WTC11 (cell line): ENCODE measurements around the gene GDNF. TPM values are rescaled to one million over a fixed set of nuclear protein-coding genes. Genes with fewer than 3 reads are reported as not detected.

ENCODE experiments used
- ATAC-seq: fragments of 200-7000 bp; cut with Tn5 transposase; 2 replicates; pipeline ENCODE4 v1.10.0; 2021; ENCODE audit warnings: mild to moderate bottlenecking, moderate library complexity
- CTCF ChIA-PET: fragments of 300-600 bp; sonication (Branson Sonifier 250); formaldehyde crosslinking; loops from one replicate; lab custom pipeline; 2021; ENCODE audit warnings: antibody characterized with exemption; lab: Charles Lee
- POLR2A ChIA-PET: fragments of 350-600 bp; sonication (Branson Sonifier 250); formaldehyde crosslinking; loops from one replicate; lab custom pipeline; 2021; ENCODE audit warnings: antibody characterized with exemption; lab: Charles Lee
- DNase-seq: peaks from one replicate; pipeline ENCODE4 v3.0.0; 2021; ENCODE audit warnings: low spot score
- H3K27ac Mint-ChIP-seq: 2 replicates; pipeline ENCODE4 v1.8.0; 2021; ENCODE audit warnings: mixed read lengths
- H3K27me3 Mint-ChIP-seq: 2 replicates; pipeline ENCODE4 v1.8.0; 2021; ENCODE audit warnings: low read depth, mild to moderate bottlenecking, moderate library complexity, mixed read lengths
- H3K36me3 Mint-ChIP-seq: 2 replicates; pipeline ENCODE4 v1.8.0; 2021; ENCODE audit warnings: mixed read lengths
- H3K4me1 Mint-ChIP-seq: 2 replicates; pipeline ENCODE4 v1.8.0; 2022; ENCODE audit warnings: mixed read lengths
- H3K4me3 Mint-ChIP-seq: 2 replicates; pipeline ENCODE4 v1.8.0; 2021; ENCODE audit warnings: mild to moderate bottlenecking, moderate library complexity, mixed read lengths
- H3K9me3 Mint-ChIP-seq: 2 replicates; pipeline ENCODE4 v1.8.0; 2021; ENCODE audit warnings: mixed read lengths
- ATF1 ChIP-seq: sonication (generic); formaldehyde crosslinking; IDR thresholded peaks from 2 replicates; pipeline ENCODE4 v1.8.1; 2023; ENCODE audit warnings: mild to moderate bottlenecking, moderate library complexity, missing genetic modification reagents
- E2F4 ChIP-seq: sonication (generic); formaldehyde crosslinking; IDR thresholded peaks from 2 replicates; pipeline ENCODE4 v1.8.1; 2022; ENCODE audit warnings: low read depth, mild to moderate bottlenecking, moderate library complexity, missing genetic modification reagents, borderline replicate concordance
- FOXP1 ChIP-seq: sonication (generic); formaldehyde crosslinking; IDR thresholded peaks from 2 replicates; pipeline ENCODE4 v1.8.0; 2022; ENCODE audit warnings: missing genetic modification reagents, mild to moderate bottlenecking, moderate library complexity, borderline replicate concordance
- FOXP4 ChIP-seq: sonication (generic); formaldehyde crosslinking; IDR thresholded peaks from 2 replicates; pipeline ENCODE4 v1.8.0; 2022; ENCODE audit warnings: mild to moderate bottlenecking, missing genetic modification reagents
- MLX ChIP-seq: sonication (generic); formaldehyde crosslinking; IDR thresholded peaks from 2 replicates; pipeline ENCODE4 v1.8.1; 2023; ENCODE audit warnings: mild to moderate bottlenecking, missing genetic modification reagents, moderate library complexity
- MXD4 ChIP-seq: fragments of 250-450 bp; sonication (Bioruptor Pico); IDR thresholded peaks from 2 replicates; pipeline ENCODE4 v1.8.0; 2021; ENCODE audit warnings: mild to moderate bottlenecking, moderate library complexity, borderline replicate concordance
- ZNF138 ChIP-seq: sonication (generic); formaldehyde crosslinking; conservative IDR thresholded peaks from 2 replicates; pipeline ENCODE4 v1.8.1; 2022; ENCODE audit warnings: mild to moderate bottlenecking, moderate library complexity, missing genetic modification reagents
- ZNF263 ChIP-seq: sonication (generic); formaldehyde crosslinking; IDR thresholded peaks from 2 replicates; pipeline ENCODE4 v1.8.1; 2022; ENCODE audit warnings: low read depth, mild to moderate bottlenecking, moderate library complexity, missing genetic modification reagents
- ZNF396 ChIP-seq: fragments of 250-450 bp; sonication (Bioruptor Pico); IDR thresholded peaks from 2 replicates; pipeline ENCODE4 v1.8.0; 2021; ENCODE audit warnings: mild to moderate bottlenecking, moderate library complexity, borderline replicate concordance
- ZNF532 ChIP-seq: fragments of 250-450 bp; sonication (Bioruptor Pico); IDR thresholded peaks from 2 replicates; pipeline ENCODE4 v1.9.0; 2021; ENCODE audit warnings: mild to moderate bottlenecking, borderline replicate concordance
- total RNA-seq: library from RNA; stranded (reverse); gene quantifications from 3 replicates; pipeline ENCODE4 v1.2.3, GENCODE V29; 2021
- TF ChIP-seq, protein P1 (sequence below): sonication (generic); formaldehyde crosslinking; IDR thresholded peaks from 2 replicates; pipeline ENCODE4 v1.8.1; 2023; ENCODE audit warnings: mild to moderate bottlenecking, missing genetic modification reagents
- TF ChIP-seq, protein P2 (sequence below): sonication (generic); formaldehyde crosslinking; IDR thresholded peaks from 2 replicates; pipeline ENCODE4 v1.8.1; 2023; ENCODE audit warnings: mild to moderate bottlenecking, moderate library complexity, missing genetic modification reagents
- TF ChIP-seq, protein P3 (sequence below): sonication (generic); formaldehyde crosslinking; IDR thresholded peaks from 2 replicates; pipeline ENCODE4 v1.8.0; 2022; ENCODE audit warnings: missing genetic modification reagents

The GDNF gene
- total RNA-seq, 1 experiment from 2014 or later = 4.7 TPM

DNA sequence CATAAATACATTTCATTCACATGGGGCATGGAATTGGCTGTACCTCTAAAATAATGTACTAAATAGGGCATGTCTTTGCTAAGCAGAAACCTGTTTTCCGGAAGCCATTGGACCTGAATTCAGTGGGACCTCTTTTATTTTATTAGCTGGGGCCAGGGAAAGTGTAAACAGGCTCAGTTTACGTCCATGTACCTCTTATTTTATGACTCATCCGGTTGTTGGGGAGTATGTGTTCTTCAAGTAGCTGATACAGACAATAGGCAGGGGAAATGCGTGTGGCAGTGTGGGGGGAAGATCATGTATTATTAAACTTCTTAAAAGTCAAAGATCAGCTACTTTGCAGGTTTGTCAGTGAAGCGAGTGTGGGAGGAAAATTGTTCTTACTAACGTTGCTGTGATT is 1.4 kb upstream of the GDNF start:
- Mint-ChIP-seq H3K36me3 (no peaks in the 10 kb centered on the region), H3K27ac (no peak overlapping the region), H3K9me3 (no peaks in the 10 kb centered on the region), H3K4me3 (peak overlapping the region; percentile 71; the same call in 1 of the 2 replicates)
- no peak for ATAC-seq
- POLR2A ChIA-PET = no interaction called here
- CTCF ChIA-PET = interaction anchor here (0.8 to 2.1 kb wide), 3 partner anchors 16 to 352 kb away, joined by 3 to 6 read pairs (median 5); no protein-coding TSS in a partner anchor
- TF ChIP-seq ZNF532 (CRISPR knock-in tag) (no peak), FOXP1 (no peak), MLX (CRISPR knock-in tag) (no peak), ZNF263 (CRISPR knock-in tag) (no peak), ZNF138 (no peak), FOXP4 (CRISPR knock-in tag) (no peak)
- TF ChIP-seq, protein P1, sequence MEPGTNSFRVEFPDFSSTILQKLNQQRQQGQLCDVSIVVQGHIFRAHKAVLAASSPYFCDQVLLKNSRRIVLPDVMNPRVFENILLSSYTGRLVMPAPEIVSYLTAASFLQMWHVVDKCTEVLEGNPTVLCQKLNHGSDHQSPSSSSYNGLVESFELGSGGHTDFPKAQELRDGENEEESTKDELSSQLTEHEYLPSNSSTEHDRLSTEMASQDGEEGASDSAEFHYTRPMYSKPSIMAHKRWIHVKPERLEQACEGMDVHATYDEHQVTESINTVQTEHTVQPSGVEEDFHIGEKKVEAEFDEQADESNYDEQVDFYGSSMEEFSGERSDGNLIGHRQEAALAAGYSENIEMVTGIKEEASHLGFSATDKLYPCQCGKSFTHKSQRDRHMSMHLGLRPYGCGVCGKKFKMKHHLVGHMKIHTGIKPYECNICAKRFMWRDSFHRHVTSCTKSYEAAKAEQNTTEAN (CRISPR knock-in tag) = no peak
- TF ChIP-seq, protein P2, sequence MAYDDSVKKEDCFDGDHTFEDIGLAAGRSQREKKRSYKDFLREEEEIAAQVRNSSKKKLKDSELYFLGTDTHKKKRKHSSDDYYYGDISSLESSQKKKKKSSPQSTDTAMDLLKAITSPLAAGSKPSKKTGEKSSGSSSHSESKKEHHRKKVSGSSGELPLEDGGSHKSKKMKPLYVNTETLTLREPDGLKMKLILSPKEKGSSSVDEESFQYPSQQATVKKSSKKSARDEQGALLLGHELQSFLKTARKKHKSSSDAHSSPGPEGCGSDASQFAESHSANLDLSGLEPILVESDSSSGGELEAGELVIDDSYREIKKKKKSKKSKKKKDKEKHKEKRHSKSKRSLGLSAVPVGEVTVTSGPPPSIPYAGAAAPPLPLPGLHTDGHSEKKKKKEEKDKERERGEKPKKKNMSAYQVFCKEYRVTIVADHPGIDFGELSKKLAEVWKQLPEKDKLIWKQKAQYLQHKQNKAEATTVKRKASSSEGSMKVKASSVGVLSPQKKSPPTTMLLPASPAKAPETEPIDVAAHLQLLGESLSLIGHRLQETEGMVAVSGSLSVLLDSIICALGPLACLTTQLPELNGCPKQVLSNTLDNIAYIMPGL (CRISPR knock-in tag) = no peak
- TF ChIP-seq, all 79 proteins: peak for 0
- H3K4me1 Mint-ChIP-seq = peaks cover 63% of the 10 kb centered on the region
- no peak for DNase-seq
- peaks cover 71% of the 10 kb centered on the region for H3K27me3 Mint-ChIP-seq

GRCh38 chr5:37840053-37841034 is 503 bp upstream of the GDNF start:
- peak overlapping the region; percentile 71 for H3K4me3 Mint-ChIP-seq
- peaks cover 77% of the 10 kb centered on the region for H3K27me3 Mint-ChIP-seq
- CTCF ChIA-PET = interaction anchor here (0.8 to 2.1 kb wide), 3 partner anchors 15 to 353 kb away, joined by 3 to 6 read pairs (median 5); no protein-coding TSS in a partner anchor
- no peaks in the 10 kb centered on the region for H3K36me3 Mint-ChIP-seq
- H3K9me3 Mint-ChIP-seq = no peaks in the 10 kb centered on the region
- H3K27ac Mint-ChIP-seq = no peak overlapping the region
- DNase-seq = peak; percentile 65
- POLR2A ChIA-PET = no interaction called here
- peaks cover 68% of the 10 kb centered on the region for H3K4me1 Mint-ChIP-seq
- peak; percentile 21 for ATAC-seq
- no peak for TF ChIP-seq E2F4 (CRISPR knock-in tag)
- no peak for TF ChIP-seq ATF1 (CRISPR knock-in tag)
- no peak for TF ChIP-seq ZNF396
- no peak for TF ChIP-seq MXD4 (CRISPR knock-in tag)
- TF ChIP-seq, protein P3, sequence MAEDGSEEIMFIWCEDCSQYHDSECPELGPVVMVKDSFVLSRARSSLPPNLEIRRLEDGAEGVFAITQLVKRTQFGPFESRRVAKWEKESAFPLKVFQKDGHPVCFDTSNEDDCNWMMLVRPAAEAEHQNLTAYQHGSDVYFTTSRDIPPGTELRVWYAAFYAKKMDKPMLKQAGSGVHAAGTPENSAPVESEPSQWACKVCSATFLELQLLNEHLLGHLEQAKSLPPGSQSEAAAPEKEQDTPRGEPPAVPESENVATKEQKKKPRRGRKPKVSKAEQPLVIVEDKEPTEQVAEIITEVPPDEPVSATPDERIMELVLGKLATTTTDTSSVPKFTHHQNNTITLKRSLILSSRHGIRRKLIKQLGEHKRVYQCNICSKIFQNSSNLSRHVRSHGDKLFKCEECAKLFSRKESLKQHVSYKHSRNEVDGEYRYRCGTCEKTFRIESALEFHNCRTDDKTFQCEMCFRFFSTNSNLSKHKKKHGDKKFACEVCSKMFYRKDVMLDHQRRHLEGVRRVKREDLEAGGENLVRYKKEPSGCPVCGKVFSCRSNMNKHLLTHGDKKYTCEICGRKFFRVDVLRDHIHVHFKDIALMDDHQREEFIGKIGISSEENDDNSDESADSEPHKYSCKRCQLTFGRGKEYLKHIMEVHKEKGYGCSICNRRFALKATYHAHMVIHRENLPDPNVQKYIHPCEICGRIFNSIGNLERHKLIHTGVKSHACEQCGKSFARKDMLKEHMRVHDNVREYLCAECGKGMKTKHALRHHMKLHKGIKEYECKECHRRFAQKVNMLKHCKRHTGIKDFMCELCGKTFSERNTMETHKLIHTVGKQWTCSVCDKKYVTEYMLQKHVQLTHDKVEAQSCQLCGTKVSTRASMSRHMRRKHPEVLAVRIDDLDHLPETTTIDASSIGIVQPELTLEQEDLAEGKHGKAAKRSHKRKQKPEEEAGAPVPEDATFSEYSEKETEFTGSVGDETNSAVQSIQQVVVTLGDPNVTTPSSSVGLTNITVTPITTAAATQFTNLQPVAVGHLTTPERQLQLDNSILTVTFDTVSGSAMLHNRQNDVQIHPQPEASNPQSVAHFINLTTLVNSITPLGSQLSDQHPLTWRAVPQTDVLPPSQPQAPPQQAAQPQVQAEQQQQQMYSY (CRISPR knock-in tag) = peak; percentile 89
